DND-41 (cell line): Measurements from ENCODE around the gene ZNF160.

Source experiments
- ATAC-seq: fragments of 200-7000 bp; cut with Tn5 transposase; 3 replicates; pipeline ENCODE4 v1.9.1; 2021; ENCODE audit warnings: low read depth; ENCODE audit not compliant: insufficient read depth
- DNase-seq: peaks from one replicate; pipeline ENCODE4 v3.0.0-alpha.2; 2020
- H2AFZ ChIP-seq: 2 replicates; pipeline ENCODE4 v1.6.0; 2012; ENCODE audit warnings: low read depth, low read length
- H3K27ac ChIP-seq: 2 replicates; pipeline ENCODE4 v1.5.1; 2012; ENCODE audit warnings: low read length, inconsistent platforms
- H3K27me3 ChIP-seq: fragments of 200-600 bp; sonication (generic); 2 replicates; pipeline ENCODE4 v1.6.0; 2012; ENCODE audit warnings: low read length, mild to moderate bottlenecking, inconsistent platforms; ENCODE audit not compliant: insufficient read depth, poor library complexity
- H3K36me3 ChIP-seq: 2 replicates; pipeline ENCODE4 v1.5.1; 2012; ENCODE audit warnings: low read length, inconsistent platforms; ENCODE audit not compliant: insufficient read depth
- H3K4me1 ChIP-seq: 2 replicates; pipeline ENCODE4 v1.5.1; 2012; ENCODE audit warnings: mild to moderate bottlenecking, low read length; ENCODE audit not compliant: insufficient read depth
- H3K4me2 ChIP-seq: 2 replicates; pipeline ENCODE4 v1.6.0; 2012; ENCODE audit warnings: mild to moderate bottlenecking, moderate library complexity, low read length, inconsistent platforms; ENCODE audit not compliant: insufficient read depth
- H3K4me3 ChIP-seq, 2 experiments: fragments of 200-600 bp in 1 of 2; shearing (Covaris generic) in 1 of 2; 2 replicates each; pipeline ENCODE4 v1.5.1; 2012 to 2016; ENCODE audit warnings: inconsistent platforms in 2 of 2, low read length in 2 of 2, mild to moderate bottlenecking in 2 of 2, low read depth in 1 of 2, moderate library complexity in 1 of 2
- H3K79me2 ChIP-seq: 2 replicates; pipeline ENCODE4 v1.6.0; 2012; ENCODE audit warnings: low read length, inconsistent platforms; ENCODE audit not compliant: insufficient read depth
- H3K9ac ChIP-seq: 2 replicates; pipeline ENCODE4 v1.6.0; 2012; ENCODE audit warnings: low read depth, mild to moderate bottlenecking, inconsistent platforms, low read length, moderate library complexity
- H3K9me3 ChIP-seq: 2 replicates; pipeline ENCODE4 v1.5.1; 2012; ENCODE audit warnings: low read length, moderate library complexity, mild to moderate bottlenecking, inconsistent platforms; ENCODE audit not compliant: insufficient read depth, severe bottlenecking
- H4K20me1 ChIP-seq: 2 replicates; pipeline ENCODE4 v1.6.0; 2012; ENCODE audit warnings: low read length; ENCODE audit not compliant: insufficient read depth
- EZH2 ChIP-seq: IDR thresholded peaks from 3 replicates; pipeline ENCODE4 v1.6.1; 2012; ENCODE audit warnings: borderline replicate concordance, low read depth, mild to moderate bottlenecking, moderate library complexity, low read length, inconsistent platforms; ENCODE audit not compliant: severe bottlenecking
- TF ChIP-seq, protein P1 (sequence below): IDR thresholded peaks from 2 replicates; pipeline ENCODE4 v1.5.1; 2012; ENCODE audit warnings: borderline replicate concordance, low read length, moderate library complexity, mild to moderate bottlenecking; ENCODE audit not compliant: poor library complexity, severe bottlenecking; ENCODE audit errors: extremely low read depth

ZNF160 gene

DNA sequence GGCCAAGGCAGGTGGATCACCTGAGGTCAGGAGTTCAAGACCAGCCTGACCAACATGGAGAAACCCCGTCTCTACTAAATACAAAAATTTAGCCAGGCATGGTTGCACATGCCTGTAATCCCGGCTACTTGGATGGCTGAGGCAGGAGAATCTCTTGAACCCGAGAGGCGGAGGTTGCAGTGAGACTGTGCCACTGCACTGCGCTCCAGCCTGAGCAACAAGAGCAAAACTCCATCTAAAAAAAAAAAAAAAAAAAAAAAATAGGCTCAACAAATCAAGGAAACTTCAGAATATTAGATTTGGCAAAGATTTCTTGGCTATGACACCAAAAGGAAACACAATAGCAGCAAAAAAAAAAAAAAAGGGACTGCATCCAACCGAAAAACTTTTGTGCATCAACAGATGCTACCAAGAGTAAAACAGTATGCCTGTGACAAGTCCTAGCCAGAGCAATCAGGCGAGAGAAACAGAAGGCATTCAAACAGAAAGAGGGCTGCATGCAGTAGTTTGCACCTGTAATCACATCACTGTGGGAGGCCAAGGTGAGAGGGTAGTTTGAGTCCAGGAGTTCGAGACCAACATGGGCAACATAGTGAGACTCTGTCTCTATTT lies 23.8 kb downstream of the ZNF160 start:
- Histone ChIP-seq H3K79me2 (peaks cover 32% of the 10 kb centered on the region), H3K27me3 (no peaks in the 10 kb centered on the region), H3K4me1 (no peaks in the 10 kb centered on the region), H2AFZ (no peak overlapping the region), H4K20me1 (no peaks in the 10 kb centered on the region; the same call in none of the 2 replicates), H3K27ac (no peak overlapping the region), H3K4me2 (no peak overlapping the region), H3K9me3 (no peaks in the 10 kb centered on the region), H3K9ac (no peak overlapping the region), H3K36me3 (peaks cover 65% of the 10 kb centered on the region), H3K4me3 (no peak overlapping the region)
- DNase-seq (no peak), ATAC-seq (no peak)
- TF ChIP-seq EZH2: no peak
- TF ChIP-seq, protein P1, sequence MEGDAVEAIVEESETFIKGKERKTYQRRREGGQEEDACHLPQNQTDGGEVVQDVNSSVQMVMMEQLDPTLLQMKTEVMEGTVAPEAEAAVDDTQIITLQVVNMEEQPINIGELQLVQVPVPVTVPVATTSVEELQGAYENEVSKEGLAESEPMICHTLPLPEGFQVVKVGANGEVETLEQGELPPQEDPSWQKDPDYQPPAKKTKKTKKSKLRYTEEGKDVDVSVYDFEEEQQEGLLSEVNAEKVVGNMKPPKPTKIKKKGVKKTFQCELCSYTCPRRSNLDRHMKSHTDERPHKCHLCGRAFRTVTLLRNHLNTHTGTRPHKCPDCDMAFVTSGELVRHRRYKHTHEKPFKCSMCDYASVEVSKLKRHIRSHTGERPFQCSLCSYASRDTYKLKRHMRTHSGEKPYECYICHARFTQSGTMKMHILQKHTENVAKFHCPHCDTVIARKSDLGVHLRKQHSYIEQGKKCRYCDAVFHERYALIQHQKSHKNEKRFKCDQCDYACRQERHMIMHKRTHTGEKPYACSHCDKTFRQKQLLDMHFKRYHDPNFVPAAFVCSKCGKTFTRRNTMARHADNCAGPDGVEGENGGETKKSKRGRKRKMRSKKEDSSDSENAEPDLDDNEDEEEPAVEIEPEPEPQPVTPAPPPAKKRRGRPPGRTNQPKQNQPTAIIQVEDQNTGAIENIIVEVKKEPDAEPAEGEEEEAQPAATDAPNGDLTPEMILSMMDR: no peak

DNA sequence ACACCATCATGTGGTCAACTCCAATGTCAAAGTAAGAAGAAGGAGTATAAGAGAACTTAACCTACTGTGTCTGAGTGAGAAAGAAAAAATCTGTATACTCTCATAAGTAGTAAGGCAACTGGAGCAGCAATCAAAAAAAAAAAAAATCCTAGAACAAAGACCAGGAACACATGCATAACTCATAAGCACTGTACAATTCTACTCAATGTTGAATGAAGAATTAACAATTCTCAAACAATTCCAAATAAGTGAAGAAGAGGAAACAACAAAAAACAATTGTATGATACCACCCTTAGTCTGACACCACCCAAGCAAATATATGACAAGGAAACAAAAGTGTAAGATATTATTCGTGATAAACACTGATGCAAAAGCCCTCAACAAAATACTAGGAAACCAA lies 24.6 kb downstream of the ZNF160 start:
- ATAC-seq (no peak), DNase-seq (no peak)
- Histone ChIP-seq H3K9ac (no peak overlapping the region), H2AFZ (no peak overlapping the region), H3K4me2 (no peak overlapping the region), H3K36me3 (peaks cover 65% of the 10 kb centered on the region), H3K79me2 (peaks cover 32% of the 10 kb centered on the region), H4K20me1 (no peaks in the 10 kb centered on the region; the same call in none of the 2 replicates), H3K4me3 (no peak overlapping the region), H3K27me3 (no peaks in the 10 kb centered on the region), H3K4me1 (no peaks in the 10 kb centered on the region), H3K9me3 (no peaks in the 10 kb centered on the region), H3K27ac (no peak overlapping the region)
- TF ChIP-seq EZH2: no peak
- TF ChIP-seq, protein P1: no peak

DNA sequence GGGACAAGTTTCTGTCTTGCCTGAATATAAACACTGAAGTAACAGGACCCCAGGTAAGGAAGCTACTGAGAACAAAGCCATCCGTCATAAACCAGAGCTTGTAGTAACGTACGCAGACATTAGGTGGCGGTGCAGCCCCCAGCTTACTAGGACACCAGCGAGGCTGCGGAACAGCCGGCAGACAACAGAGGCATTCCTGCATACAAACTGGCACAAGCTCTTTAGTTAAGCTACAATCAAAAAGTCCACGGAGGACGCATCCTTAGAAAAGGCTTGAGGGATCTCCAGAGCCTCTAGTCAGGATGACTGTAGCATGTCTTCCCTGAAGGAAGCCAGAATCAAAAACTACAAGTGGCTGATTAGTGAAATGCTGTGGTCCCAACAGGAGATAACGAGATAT lies 26.2 kb downstream of the ZNF160 start:
- no peak overlapping the region for H3K9ac ChIP-seq
- DNase-seq (peak; percentile 64), ATAC-seq (peak; percentile 64; the same call in 2 of the 3 replicates)
- peaks cover 32% of the 10 kb centered on the region for H3K79me2 ChIP-seq
- no peak overlapping the region for H2AFZ ChIP-seq
- TF ChIP-seq, protein P1: peak; percentile 81
- no peak for TF ChIP-seq EZH2
- H3K9me3 ChIP-seq: no peaks in the 10 kb centered on the region
- H3K4me1 ChIP-seq: no peaks in the 10 kb centered on the region
- peaks cover 66% of the 10 kb centered on the region for H3K36me3 ChIP-seq
- no peaks in the 10 kb centered on the region; the same call in none of the 2 replicates for H4K20me1 ChIP-seq
- no peak overlapping the region for H3K27ac ChIP-seq
- H3K4me3 ChIP-seq: no peak overlapping the region
- H3K27me3 ChIP-seq: no peaks in the 10 kb centered on the region
- no peak overlapping the region for H3K4me2 ChIP-seq

DNA sequence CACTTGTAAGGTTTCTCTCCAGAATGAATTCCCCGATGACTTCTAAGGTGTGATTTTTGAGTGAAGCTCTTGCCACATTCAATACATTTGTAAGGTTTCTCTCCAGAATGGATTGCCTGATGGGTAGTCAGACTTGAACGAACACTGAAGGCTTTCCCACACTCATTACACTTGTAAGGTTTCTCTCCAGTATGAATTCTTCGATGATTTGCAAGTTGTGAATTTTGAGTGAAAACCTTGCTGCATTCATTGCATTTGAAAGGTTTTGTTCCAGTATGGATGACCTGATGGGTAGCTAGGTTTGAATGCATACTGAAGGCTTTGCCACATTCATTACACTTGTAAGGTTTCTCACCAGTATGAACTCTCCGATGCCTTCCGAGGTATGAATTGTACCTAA lies 34.4 kb downstream of the ZNF160 start:
- DNase-seq (no peak), ATAC-seq (no peak)
- Histone ChIP-seq H3K9ac (no peak overlapping the region), H3K27me3 (no peaks in the 10 kb centered on the region), H2AFZ (no peak overlapping the region), H3K36me3 (peaks cover 80% of the 10 kb centered on the region), H3K9me3 (peaks cover 19% of the 10 kb centered on the region), H3K79me2 (no peaks in the 10 kb centered on the region), H3K4me2 (no peak overlapping the region), H4K20me1 (no peaks in the 10 kb centered on the region), H3K4me3 (no peak overlapping the region), H3K4me1 (no peaks in the 10 kb centered on the region), H3K27ac (no peak overlapping the region)
- TF ChIP-seq, protein P1: no peak
- no peak for TF ChIP-seq EZH2
